Measurements from ENCODE around the gene PLA2G4A. TPM values are rescaled to one million over a fixed set of nuclear protein-coding genes. Genes with fewer than 3 reads are reported as not detected.
A peak's percentile ranks its signal among the peaks of the same experiment; 100 is the strongest.

PLA2G4A gene
- total and polyA plus RNA-seq, 2 donors, result 3.7 to 4.7 TPM

DNA sequence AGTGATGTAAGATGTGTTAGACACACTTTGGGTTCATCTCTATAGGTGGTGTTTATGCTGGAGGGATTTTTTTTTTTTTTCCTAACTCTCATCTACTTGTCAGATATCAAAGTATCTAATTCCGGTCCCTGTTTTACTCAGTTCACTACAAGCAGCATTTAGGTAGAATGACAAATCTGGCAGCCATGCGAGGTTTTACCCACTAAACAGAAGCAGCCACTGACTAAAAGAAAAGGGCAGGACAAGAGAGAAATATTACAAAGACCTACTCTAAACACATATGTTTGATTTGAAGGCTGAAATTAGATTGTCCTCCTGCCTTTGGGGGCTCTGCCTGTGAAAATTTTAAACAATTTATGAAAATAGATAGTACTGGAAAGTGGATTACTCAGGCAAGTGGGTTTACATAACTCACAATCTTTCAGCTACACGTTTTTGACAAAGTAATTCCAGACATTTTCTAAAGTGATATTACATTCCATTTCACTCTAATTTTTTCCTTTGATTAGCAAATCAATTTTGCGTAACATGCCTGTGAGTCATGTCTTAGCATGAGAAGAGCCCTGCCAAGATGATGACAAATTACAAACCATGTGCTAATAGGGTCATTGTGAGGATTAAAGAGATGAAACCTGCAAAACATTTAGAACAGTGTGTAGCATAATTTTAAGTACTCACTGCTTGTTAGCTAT, 172.6 kb downstream of the PLA2G4A start:
- DNase-seq (ENCODE audit: low read depth in 6 of 9, low spot score in 9 of 9), result no peak
- no peak overlapping the region for H3K4me3 ChIP-seq (ENCODE audit: low read length in 2 of 2)
- no peak overlapping the region for H3K27ac ChIP-seq (ENCODE audit: low read depth in 1 of 2, low read length in 1 of 2)
- H3K9me3 ChIP-seq (ENCODE audit: control insufficient read depth in 2 of 2, insufficient read depth in 1 of 2, low read length in 1 of 2), result peaks cover 0 to 1% of the 10 kb centered on the region in 2 donors
- H3K27me3 ChIP-seq (ENCODE audit: control insufficient read depth in 2 of 2, insufficient read depth in 1 of 2, low read length in 1 of 2), result no peaks in the 10 kb centered on the region
- no peaks in the 10 kb centered on the region for H3K36me3 ChIP-seq (ENCODE audit: control insufficient read depth in 2 of 2, insufficient read depth in 2 of 2, low read length in 1 of 2)
- 90% methylated on average over 4 of the region's 4 CpGs for WGBS
- H3K4me1 ChIP-seq (ENCODE audit: control insufficient read depth in 2 of 2, insufficient read depth in 2 of 2, low read length in 2 of 2), result no peaks in the 10 kb centered on the region

DNA sequence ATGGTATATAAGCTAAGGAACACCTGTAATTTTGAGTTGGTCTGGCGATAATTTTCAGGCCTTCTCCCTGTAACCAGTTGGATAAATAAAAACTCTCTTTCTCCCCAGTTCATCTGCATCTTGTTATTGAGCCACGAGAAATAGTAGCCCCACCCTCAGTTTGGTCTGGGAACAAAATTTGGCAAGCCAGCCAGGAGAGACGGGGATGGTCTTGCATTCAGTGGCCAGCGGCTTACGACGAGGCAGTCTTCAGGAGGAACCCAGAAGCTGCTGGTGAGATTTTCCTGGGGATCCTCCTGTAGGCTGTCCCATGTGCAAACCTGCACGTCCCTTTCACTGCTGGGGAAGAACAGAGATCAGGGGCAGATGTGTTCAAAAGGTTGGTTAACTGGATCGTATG, 174.6 kb downstream of the PLA2G4A start:
- Histone ChIP-seq H3K9me3 (ENCODE audit: control insufficient read depth in 2 of 2, insufficient read depth in 1 of 2, low read length in 1 of 2) (peaks cover 0 to 3% of the 10 kb centered on the region in 2 donors), H3K27me3 (ENCODE audit: control insufficient read depth in 2 of 2, insufficient read depth in 1 of 2, low read length in 1 of 2) (no peaks in the 10 kb centered on the region), H3K4me1 (ENCODE audit: control insufficient read depth in 2 of 2, insufficient read depth in 2 of 2, low read length in 2 of 2) (no peaks in the 10 kb centered on the region), H3K4me3 (ENCODE audit: low read length in 2 of 2) (no peak overlapping the region), H3K36me3 (ENCODE audit: control insufficient read depth in 2 of 2, insufficient read depth in 2 of 2, low read length in 1 of 2) (no peaks in the 10 kb centered on the region), H3K27ac (ENCODE audit: low read depth in 1 of 2, low read length in 1 of 2) (no peak overlapping the region)
- 96% methylated on average over 8 of the region's 8 CpGs for WGBS
- no peak for DNase-seq (ENCODE audit: low read depth in 6 of 9, low spot score in 9 of 9)

DNA sequence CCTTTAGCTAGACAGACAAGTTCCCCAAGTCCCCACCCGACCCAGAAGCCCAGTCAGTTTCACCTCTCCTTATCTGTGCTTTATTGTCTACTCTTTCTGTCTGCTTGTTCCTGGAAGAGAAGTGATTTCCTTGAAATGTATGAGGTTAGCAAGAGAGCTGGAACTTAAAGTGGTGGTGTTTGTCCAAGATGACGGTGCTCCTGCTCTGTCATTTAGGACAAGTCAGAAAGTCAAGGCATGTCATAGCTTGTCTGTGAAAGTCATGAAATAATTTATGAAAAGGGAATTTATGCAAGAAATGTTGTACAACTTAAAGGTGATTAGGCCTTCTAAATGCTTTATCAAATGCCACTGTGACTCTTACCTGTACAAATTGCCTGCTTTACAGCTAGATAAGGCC, 178.1 kb downstream of the PLA2G4A start:
- DNase-seq (ENCODE audit: low read depth in 6 of 9, low spot score in 9 of 9), result no peak
- Histone ChIP-seq H3K36me3 (ENCODE audit: control insufficient read depth in 2 of 2, insufficient read depth in 2 of 2, low read length in 1 of 2) (no peaks in the 10 kb centered on the region), H3K27me3 (ENCODE audit: control insufficient read depth in 2 of 2, insufficient read depth in 1 of 2, low read length in 1 of 2) (no peaks in the 10 kb centered on the region), H3K4me1 (ENCODE audit: control insufficient read depth in 2 of 2, insufficient read depth in 2 of 2, low read length in 2 of 2) (no peaks in the 10 kb centered on the region), H3K9me3 (ENCODE audit: control insufficient read depth in 2 of 2, insufficient read depth in 1 of 2, low read length in 1 of 2) (peaks cover 0 to 3% of the 10 kb centered on the region in 2 donors), H3K4me3 (ENCODE audit: low read length in 2 of 2) (no peak overlapping the region), H3K27ac (ENCODE audit: low read depth in 1 of 2, low read length in 1 of 2) (no peak overlapping the region)
- WGBS, result 92% methylated on average over 2 of the region's 2 CpGs

DNA sequence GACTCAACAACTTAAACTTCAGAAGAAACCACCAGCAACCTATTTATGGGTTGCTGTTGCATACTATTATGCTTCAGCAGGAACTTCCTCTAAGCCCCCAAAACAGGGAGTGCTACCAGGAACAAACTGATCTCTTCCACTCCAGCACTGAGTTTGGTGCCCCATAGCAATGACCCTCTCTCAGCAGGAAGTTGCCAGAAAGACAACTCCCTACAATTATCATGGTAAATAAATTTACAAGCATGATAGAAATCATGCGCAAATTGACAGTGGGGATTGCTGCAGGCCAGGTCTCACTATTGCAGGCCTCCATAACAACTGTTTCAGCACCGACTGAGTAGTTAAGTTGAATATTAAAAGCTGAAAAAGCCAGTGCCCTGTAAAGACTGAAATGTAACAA, 180.6 kb downstream of the PLA2G4A start:
- Histone ChIP-seq H3K27me3 (ENCODE audit: control insufficient read depth in 2 of 2, insufficient read depth in 1 of 2, low read length in 1 of 2) (no peaks in the 10 kb centered on the region), H3K4me3 (ENCODE audit: low read length in 2 of 2) (no peak overlapping the region), H3K4me1 (ENCODE audit: control insufficient read depth in 2 of 2, insufficient read depth in 2 of 2, low read length in 2 of 2) (no peaks in the 10 kb centered on the region), H3K36me3 (ENCODE audit: control insufficient read depth in 2 of 2, insufficient read depth in 2 of 2, low read length in 1 of 2) (no peaks in the 10 kb centered on the region), H3K9me3 (ENCODE audit: control insufficient read depth in 2 of 2, insufficient read depth in 1 of 2, low read length in 1 of 2) (peaks cover 0 to 3% of the 10 kb centered on the region in 2 donors), H3K27ac (ENCODE audit: low read depth in 1 of 2, low read length in 1 of 2) (no peak overlapping the region)
- WGBS, result 96% methylated on average over 2 of the region's 2 CpGs
- DNase-seq (ENCODE audit: low read depth in 6 of 9, low spot score in 9 of 9), result no peak

DNA sequence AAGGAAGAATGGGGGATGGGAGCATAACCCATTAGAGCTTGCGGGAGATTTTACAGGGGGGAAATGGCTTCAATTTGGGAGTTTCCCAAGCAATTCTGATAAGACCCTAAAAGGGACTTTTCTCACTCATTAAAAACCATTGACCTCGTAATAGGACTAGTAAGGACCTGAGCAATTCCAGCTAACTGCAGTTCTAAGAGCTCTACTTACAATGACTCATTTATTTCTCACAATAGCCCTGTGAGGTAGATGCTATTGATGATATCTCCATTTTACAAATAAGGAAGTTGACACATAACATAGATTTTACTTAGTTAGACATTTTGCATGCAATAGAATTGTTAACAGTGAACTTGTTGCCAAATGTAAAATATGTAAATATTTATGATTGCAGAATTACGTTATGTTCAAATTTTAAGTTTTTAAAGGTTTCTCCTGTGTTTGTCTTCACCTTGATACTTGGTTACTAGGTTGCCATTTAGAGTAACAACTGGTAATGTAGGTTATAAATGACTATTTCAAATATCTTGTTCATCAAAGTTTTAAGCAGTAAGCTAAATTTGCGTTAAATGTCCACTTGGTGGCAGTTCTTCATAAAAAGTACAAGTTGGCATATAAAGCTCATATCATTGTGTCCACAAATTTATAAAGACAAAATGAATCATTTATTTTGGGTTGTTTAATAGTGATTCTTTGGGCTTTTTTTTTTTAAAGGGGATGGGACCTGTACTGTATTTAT, 182.0 kb downstream of the PLA2G4A start:
- H3K9me3 ChIP-seq (ENCODE audit: control insufficient read depth in 2 of 2, insufficient read depth in 1 of 2, low read length in 1 of 2), result peaks cover 0 to 3% of the 10 kb centered on the region in 2 donors
- no peak overlapping the region for H3K4me3 ChIP-seq (ENCODE audit: low read length in 2 of 2)
- no peaks in the 10 kb centered on the region for H3K36me3 ChIP-seq (ENCODE audit: control insufficient read depth in 2 of 2, insufficient read depth in 2 of 2, low read length in 1 of 2)
- DNase-seq (ENCODE audit: low read depth in 6 of 9, low spot score in 9 of 9), result no peak
- 96% methylated on average over 4 of the region's 4 CpGs for WGBS
- no peaks in the 10 kb centered on the region for H3K27me3 ChIP-seq (ENCODE audit: control insufficient read depth in 2 of 2, insufficient read depth in 1 of 2, low read length in 1 of 2)
- no peak overlapping the region for H3K27ac ChIP-seq (ENCODE audit: low read depth in 1 of 2, low read length in 1 of 2)
- no peaks in the 10 kb centered on the region for H3K4me1 ChIP-seq (ENCODE audit: control insufficient read depth in 2 of 2, insufficient read depth in 2 of 2, low read length in 2 of 2)

DNA sequence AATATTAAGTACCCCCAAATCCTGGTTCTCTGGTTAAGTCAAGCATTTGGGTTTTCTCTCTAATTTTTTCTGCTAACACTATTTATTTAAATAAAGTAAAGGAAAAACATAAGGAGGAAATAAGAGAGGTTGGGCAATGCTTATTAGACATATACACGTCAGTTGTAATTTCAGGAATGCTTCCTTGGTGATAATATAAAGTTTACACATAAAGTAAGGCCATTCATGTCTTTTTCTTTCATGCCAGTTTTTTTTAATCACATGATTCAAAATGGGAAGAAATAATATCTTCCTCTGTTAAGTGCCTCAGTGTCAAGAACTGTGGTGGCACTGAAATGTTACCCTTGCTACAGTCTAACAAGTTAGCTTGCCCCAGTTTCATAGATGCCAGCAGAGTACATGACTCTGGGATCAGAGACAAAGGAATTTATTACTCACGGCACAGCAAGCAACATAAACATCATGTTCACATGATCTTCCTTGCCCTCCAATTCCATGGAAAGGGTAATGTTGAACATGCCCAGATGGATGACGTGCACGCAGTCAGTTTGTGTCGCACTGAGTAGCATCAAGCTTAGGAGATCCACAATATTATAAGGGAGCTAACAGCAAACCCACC, 184.9 kb downstream of the PLA2G4A start:
- no peaks in the 10 kb centered on the region for H3K9me3 ChIP-seq (ENCODE audit: control insufficient read depth in 2 of 2, insufficient read depth in 1 of 2, low read length in 1 of 2)
- H3K27me3 ChIP-seq (ENCODE audit: control insufficient read depth in 2 of 2, insufficient read depth in 1 of 2, low read length in 1 of 2), result no peaks in the 10 kb centered on the region
- no peaks in the 10 kb centered on the region for H3K36me3 ChIP-seq (ENCODE audit: control insufficient read depth in 2 of 2, insufficient read depth in 2 of 2, low read length in 1 of 2)
- no peak overlapping the region for H3K27ac ChIP-seq (ENCODE audit: low read depth in 1 of 2, low read length in 1 of 2)
- no peak overlapping the region for H3K4me3 ChIP-seq (ENCODE audit: low read length in 2 of 2)
- WGBS, result 95% methylated on average over 5 of the region's 5 CpGs
- H3K4me1 ChIP-seq (ENCODE audit: control insufficient read depth in 2 of 2, insufficient read depth in 2 of 2, low read length in 2 of 2), result no peaks in the 10 kb centered on the region
- DNase-seq (ENCODE audit: low read depth in 6 of 9, low spot score in 9 of 9), result no peak

DNA sequence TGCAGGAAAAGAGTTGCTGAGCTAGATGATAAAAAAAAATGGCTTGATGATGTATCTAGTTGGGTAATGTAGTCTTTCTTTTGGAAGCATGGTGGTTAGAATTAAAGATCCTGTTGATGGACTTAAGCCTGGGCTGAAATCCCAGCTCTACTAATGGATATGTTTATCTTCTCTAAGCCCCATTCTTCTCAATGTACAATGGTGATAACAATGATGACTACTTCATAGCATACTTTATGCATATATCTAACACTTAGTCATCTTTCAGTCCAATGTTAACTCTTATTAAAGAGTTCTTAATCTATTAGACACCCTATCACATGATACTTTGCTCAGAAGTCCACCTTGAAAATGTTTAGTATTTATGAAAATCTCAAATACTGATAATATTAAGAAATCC, 189.5 kb downstream of the PLA2G4A start:
- H3K36me3 ChIP-seq (ENCODE audit: control insufficient read depth in 2 of 2, insufficient read depth in 2 of 2, low read length in 1 of 2), result no peaks in the 10 kb centered on the region
- H3K4me3 ChIP-seq (ENCODE audit: low read length in 2 of 2), result no peak overlapping the region
- no peaks in the 10 kb centered on the region for H3K27me3 ChIP-seq (ENCODE audit: control insufficient read depth in 2 of 2, insufficient read depth in 1 of 2, low read length in 1 of 2)
- no peak overlapping the region for H3K27ac ChIP-seq (ENCODE audit: low read depth in 1 of 2, low read length in 1 of 2)
- H3K4me1 ChIP-seq (ENCODE audit: control insufficient read depth in 2 of 2, insufficient read depth in 2 of 2, low read length in 2 of 2), result no peaks in the 10 kb centered on the region
- no peak for DNase-seq (ENCODE audit: low read depth in 6 of 9, low spot score in 9 of 9)
- no peaks in the 10 kb centered on the region for H3K9me3 ChIP-seq (ENCODE audit: control insufficient read depth in 2 of 2, insufficient read depth in 1 of 2, low read length in 1 of 2)

DNA sequence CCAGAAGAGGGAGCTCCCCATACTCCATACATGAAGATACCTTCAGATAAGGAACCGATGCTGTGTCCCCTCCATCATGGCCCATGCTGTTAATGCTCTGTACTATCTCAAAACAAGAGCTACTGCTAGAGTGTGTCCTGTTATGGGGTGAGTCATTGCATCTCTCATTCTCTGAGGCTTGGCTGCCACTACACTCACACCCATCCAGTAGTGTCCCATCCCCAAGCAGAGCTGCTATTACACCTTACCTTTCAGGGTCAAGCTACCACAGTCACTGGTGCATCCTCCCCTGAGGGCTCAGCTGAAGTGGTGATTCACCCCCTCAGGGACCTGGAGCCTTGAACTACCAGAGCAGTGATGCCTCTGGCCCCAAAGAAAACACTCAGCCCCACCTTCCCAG, 198.5 kb downstream of the PLA2G4A start:
- Histone ChIP-seq H3K4me1 (ENCODE audit: control insufficient read depth in 2 of 2, insufficient read depth in 2 of 2, low read length in 2 of 2) (no peaks in the 10 kb centered on the region), H3K9me3 (ENCODE audit: control insufficient read depth in 2 of 2, insufficient read depth in 1 of 2, low read length in 1 of 2) (peaks cover 0 to 7% of the 10 kb centered on the region in 2 donors), H3K4me3 (ENCODE audit: low read length in 2 of 2) (no peak overlapping the region), H3K27me3 (ENCODE audit: control insufficient read depth in 2 of 2, insufficient read depth in 1 of 2, low read length in 1 of 2) (no peaks in the 10 kb centered on the region), H3K27ac (ENCODE audit: low read depth in 1 of 2, low read length in 1 of 2) (no peak overlapping the region), H3K36me3 (ENCODE audit: control insufficient read depth in 2 of 2, insufficient read depth in 2 of 2, low read length in 1 of 2) (no peaks in the 10 kb centered on the region)
- 95% methylated on average over 1 of the region's 1 CpG for WGBS
- no peak for DNase-seq (ENCODE audit: low read depth in 6 of 9, low spot score in 9 of 9)

DNA sequence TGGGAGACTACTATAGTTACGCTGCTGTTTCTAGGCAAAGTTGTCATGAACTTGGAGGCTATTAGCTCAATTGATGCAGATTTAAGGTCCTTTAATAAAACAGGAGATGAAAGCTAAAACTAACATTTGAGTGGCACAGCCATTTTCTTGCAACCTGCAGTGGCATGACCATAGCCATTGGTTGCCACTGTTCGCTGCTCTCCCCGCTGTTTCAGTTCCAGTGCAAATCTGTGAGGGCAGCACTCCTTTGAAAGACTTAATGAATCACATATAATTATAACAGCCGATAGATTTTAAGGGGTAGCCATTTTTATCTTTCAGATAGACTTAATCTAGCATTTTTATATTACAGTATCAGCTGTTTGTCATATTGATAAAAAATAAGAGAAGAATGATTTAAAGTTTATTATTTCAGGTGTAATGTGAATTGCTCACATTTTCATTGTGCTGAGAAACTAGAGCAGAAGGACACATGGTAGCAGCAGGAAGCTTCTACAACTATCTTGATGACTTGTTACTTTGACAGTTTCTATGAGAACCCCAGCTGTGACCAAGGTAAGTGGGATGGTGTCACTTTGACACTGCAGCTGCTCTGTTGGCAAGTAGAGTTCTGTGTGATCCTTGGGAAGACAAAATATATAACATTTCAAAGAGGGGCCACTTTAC, 203.7 kb downstream of the PLA2G4A start:
- Histone ChIP-seq H3K4me3 (ENCODE audit: low read length in 2 of 2) (no peak overlapping the region), H3K27me3 (ENCODE audit: control insufficient read depth in 2 of 2, insufficient read depth in 1 of 2, low read length in 1 of 2) (no peaks in the 10 kb centered on the region), H3K9me3 (ENCODE audit: control insufficient read depth in 2 of 2, insufficient read depth in 1 of 2, low read length in 1 of 2) (peaks cover 0 to 7% of the 10 kb centered on the region in 2 donors), H3K36me3 (ENCODE audit: control insufficient read depth in 2 of 2, insufficient read depth in 2 of 2, low read length in 1 of 2) (no peaks in the 10 kb centered on the region), H3K27ac (ENCODE audit: low read depth in 1 of 2, low read length in 1 of 2) (no peak overlapping the region), H3K4me1 (ENCODE audit: control insufficient read depth in 2 of 2, insufficient read depth in 2 of 2, low read length in 2 of 2) (no peaks in the 10 kb centered on the region)
- WGBS, result 97% methylated on average over 4 of the region's 4 CpGs
- peak in 1 of 9 donors; percentile 6 for DNase-seq (ENCODE audit: low read depth in 6 of 9, low spot score in 9 of 9)
